HG02840 (cell line): ENCODE measurements around the gene UVSSA.
"Not testable (repeated sequence)": the region's sequence is repeated elsewhere in the genome, so short reads cannot be mapped to it uniquely, and the experiment has no call there.

Experiments
- ATAC-seq: cut with Tn5 transposase; IDR thresholded peaks from one replicate; pipeline ENCODE4 v1.9.1; 2021; ENCODE audit warnings: mild to moderate bottlenecking, moderate library complexity, moderate number of reproducible peaks; ENCODE audit not compliant: unreplicated experiment, low FRiP score

UVSSA gene

DNA sequence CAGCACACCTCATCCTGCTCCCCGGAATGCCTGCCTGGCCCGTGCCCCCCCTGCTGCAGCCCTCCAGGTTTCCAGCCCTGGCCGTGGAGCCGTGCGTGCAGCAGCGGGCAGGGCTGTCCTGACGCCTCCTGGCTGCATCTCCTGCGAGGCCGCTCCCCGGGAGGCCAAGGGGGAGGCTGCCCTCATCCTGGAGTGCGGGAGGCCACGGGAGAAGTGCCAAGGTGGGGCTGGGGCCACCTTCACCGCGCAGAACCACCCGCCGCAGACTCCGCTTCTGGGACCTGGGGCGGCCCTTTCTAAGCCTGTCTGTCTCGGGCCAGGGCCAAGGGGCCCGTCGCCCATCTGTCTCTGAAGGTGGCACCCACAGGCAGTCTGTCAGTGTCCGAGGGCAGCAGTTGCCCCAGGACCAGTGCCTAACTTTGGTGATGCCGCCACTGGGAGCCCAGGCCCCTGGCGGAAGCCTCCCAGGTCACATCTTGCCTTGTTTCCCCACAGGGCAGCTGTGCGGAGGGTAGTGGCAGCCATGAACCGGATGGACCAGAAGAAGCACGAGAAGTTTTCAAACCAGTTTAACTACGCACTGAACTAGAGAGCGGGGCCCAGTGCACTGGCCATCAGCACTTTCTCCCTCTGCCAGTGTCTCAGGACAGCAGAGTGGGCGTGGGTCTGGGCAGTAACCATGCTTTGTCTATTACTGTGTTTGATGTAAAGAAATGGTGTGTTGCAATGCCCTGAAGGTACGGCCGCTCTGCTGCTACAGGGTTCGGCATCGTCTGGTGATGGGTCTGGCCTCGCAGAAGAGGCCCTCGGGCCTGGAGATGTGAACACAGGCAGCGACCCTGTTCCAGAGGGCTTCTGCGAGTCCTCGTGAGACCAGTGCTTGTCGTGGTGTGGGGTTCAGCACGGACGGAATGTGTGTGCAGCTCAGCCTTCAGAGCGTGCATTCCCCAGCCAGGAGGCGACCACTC, 38.6 kb downstream of the UVSSA start:
- ATAC-seq, result no peak

- ATAC-seq, result not testable (repeated sequence)
These were observed 46.4 kb downstream of the UVSSA start for GRCh38 chr4:1393363-1393762.

- ATAC-seq, result no peak
These were observed 46.9 kb downstream of the UVSSA start for GRCh38 chr4:1393866-1394265.

- not testable (repeated sequence) for ATAC-seq
These were observed 47.8 kb downstream of the UVSSA start for GRCh38 chr4:1394554-1395388.

- ATAC-seq, result not testable (repeated sequence)
These were observed 48.4 kb downstream of the UVSSA start for GRCh38 chr4:1395389-1395820.

GRCh38 chr4:1395941-1396805, 49.2 kb downstream of the UVSSA start:
- no peak for ATAC-seq

- no peak for ATAC-seq
These were observed 49.9 kb downstream of the UVSSA start for GRCh38 chr4:1396806-1397455.

- ATAC-seq, result no peak
These were observed 51.9 kb downstream of the UVSSA start for GRCh38 chr4:1398681-1399507.

DNA sequence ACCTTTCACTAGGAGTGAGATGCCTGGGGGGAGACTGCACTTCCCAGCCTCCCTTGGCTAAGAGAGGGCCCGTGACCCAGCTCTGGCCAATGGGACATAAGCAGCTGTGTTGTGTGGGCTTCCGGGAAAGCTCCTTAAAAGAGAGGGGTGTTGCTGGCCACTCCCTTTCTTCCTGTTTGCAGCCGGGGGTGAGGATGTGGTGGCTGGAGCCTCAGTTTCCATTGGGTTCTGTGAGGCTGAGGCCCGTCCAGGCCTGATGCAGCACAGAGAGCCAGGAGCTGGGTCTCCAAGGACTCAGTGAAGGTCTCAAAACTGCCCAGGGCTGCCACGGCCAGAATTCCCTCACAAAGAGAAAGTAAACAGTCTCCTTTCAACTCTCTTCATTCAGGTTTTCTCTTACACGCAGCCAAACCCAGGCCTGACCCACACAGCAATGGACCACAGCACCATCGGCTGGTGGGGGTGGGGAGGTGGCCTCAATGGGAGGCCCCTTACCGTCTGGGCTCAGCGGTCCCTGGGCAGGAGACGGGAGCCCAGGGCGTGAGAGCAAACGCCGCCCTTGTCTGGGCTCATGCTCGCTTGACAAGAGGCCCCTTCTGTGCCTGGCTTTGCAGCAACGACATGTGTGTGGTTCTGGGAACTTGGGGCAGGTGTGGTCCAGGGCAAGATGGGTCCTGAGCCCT, 52.6 kb downstream of the UVSSA start:
- ATAC-seq, result no peak

GRCh38 chr4:1400191-1400805, 53.3 kb downstream of the UVSSA start:
- no peak for ATAC-seq

DNA sequence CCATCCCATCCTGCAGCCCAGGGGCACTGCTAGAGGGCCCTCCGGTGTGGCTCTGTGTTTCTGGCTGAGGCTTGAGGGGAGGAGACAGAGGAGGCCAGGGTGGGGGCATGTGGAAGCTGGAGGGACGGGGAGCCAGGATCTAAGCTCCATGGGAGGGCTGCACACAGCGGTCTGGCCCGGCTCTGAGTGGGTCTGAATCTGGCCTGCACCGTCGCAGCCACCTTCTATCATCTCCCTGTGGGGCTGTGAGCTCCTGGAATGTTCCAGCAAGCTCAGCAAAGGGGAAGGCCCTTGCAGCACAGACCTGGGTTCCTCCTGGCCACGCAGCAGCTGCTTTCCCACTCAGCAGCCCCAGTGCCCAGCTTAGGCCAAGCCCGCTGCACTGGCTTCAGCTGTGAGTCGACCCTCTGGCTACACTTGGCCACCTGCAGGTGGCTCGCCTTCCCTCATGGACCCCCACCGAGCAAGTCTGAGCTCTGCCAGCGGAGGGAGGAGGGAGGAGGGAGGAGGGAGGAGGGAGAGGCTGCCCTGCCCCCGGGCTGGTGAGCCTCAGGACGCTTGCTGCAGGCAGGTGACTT, 53.9 kb downstream of the UVSSA start:
- no peak for ATAC-seq

- ATAC-seq, result no peak
These were observed 54.5 kb downstream of the UVSSA start for GRCh38 chr4:1401409-1402020.

GRCh38 chr4:1402021-1402515, 55.1 kb downstream of the UVSSA start:
- no peak for ATAC-seq

GRCh38 chr4:1402516-1403091, 55.6 kb downstream of the UVSSA start:
- ATAC-seq, result no peak

GRCh38 chr4:1403177-1403583, 56.2 kb downstream of the UVSSA start:
- no peak for ATAC-seq
